ENCODE results near the gene RRP1B. TPM values are rescaled to one million over a fixed set of nuclear protein-coding genes. Genes with fewer than 3 reads are reported as not detected.

Gene RRP1B
- total and polyA plus RNA-seq, 2 of the 13 experiments (the other 11 are each of a cell fraction or from before 2014, with no cell fraction given): 16.3 to 46.2 TPM

DNA sequence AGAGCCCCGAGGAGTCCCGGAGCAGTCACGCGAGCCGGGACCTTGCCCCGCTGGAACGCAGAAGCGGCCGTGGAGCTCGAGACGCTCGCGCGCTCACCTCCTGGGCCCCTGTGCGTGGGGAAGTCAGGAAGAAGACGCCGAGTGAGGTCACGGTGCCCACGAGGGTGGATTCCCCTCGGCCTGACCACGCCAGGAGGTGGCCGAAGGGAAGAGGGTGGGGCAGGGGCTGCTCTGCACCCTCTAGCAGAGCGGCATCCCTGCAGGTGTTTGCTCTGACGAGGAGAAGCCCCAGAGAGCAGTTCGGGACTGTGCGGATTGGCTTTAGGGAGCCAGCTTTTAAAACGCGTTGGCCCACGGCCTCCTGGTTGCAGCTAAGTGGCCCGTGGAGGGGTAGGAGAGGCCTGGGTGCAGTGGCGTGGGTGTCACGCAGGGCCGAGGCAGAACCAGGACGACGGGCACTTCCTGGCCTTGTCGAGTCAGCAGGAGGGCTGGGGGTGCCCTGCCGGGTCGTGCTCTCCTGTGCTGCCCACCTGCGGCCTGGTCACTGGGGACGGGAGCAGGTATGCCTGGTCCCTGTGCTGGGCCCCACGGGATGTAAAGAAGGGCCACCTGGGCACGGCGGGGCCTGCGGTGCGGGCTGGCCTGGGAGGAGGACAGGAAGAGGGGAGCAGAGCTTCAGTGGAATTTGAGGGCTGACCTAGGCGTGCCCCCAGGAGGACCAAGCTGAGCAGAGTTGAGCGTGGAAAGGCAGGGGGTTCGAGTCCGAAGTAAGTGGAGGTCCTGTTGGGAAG lies 60.6 kb downstream of the RRP1B start (continued):
- TF ChIP-seq, protein P1, sequence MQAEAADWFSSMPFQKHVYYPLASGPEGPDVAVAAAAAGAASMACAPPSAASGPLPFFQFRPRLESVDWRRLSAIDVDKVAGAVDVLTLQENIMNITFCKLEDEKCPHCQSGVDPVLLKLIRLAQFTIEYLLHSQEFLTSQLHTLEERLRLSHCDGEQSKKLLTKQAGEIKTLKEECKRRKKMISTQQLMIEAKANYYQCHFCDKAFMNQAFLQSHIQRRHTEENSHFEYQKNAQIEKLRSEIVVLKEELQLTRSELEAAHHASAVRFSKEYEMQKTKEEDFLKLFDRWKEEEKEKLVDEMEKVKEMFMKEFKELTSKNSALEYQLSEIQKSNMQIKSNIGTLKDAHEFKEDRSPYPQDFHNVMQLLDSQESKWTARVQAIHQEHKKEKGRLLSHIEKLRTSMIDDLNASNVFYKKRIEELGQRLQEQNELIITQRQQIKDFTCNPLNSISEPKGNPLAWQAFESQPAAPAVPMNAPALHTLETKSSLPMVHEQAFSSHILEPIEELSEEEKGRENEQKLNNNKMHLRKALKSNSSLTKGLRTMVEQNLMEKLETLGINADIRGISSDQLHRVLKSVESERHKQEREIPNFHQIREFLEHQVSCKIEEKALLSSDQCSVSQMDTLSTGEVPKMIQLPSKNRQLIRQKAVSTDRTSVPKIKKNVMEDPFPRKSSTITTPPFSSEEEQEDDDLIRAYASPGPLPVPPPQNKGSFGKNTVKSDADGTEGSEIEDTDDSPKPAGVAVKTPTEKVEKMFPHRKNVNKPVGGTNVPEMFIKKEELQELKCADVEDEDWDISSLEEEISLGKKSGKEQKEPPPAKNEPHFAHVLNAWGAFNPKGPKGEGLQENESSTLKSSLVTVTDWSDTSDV (CRISPR knock-in tag; IDR thresholded peaks at IDR 0.05): 0 out of 2 replicates have a peak, but pooled peaks have one; percentile 35
- TF ChIP-seq RARA (CRISPR knock-in tag; IDR thresholded peaks at IDR 0.05) (no peak), CCAR2 (optimal IDR thresholded peaks at IDR 0.05; ENCODE audit: low read depth, low read length) (no peak), ZNF460 (CRISPR knock-in tag; IDR thresholded peaks at IDR 0.05; ENCODE audit: borderline replicate concordance) (no peak), SIN3B (IDR thresholded peaks at IDR 0.05; ENCODE audit: low read length) (no peak), HDAC1 (CRISPR knock-in tag; IDR thresholded peaks at IDR 0.05) (peak; percentile 12), HES4 (CRISPR knock-in tag; IDR thresholded peaks at IDR 0.05; ENCODE audit: borderline replicate concordance) (peak; percentile 19; the same call in 1 of the 2 replicates), RNF2 (conservative IDR thresholded peaks at IDR 0.05; ENCODE audit: low read depth) (no peak), PAX8 (CRISPR knock-in tag; IDR thresholded peaks at IDR 0.05; ENCODE audit: borderline replicate concordance) (0 out of 2 replicates have a peak, but pooled peaks have one; percentile 57), MBNL3 (CRISPR knock-in tag; conservative IDR thresholded peaks at IDR 0.05) (no peak), NONO (IDR thresholded peaks at IDR 0.05) (no peak), NONO (CRISPR knock-in tag; conservative IDR thresholded peaks at IDR 0.05) (peak; percentile 48; the same call in 1 of the 2 replicates), ZNF335 (CRISPR knock-in tag; IDR thresholded peaks at IDR 0.05) (0 out of 2 replicates have a peak, but pooled peaks have one; percentile 9), ZNF678 (CRISPR knock-in tag; IDR thresholded peaks at IDR 0.05) (peak; percentile 60; the same call in 1 of the 2 replicates), CEBPG (CRISPR knock-in tag; IDR thresholded peaks at IDR 0.05) (no peak)
- TF ChIP-seq, protein P2, sequence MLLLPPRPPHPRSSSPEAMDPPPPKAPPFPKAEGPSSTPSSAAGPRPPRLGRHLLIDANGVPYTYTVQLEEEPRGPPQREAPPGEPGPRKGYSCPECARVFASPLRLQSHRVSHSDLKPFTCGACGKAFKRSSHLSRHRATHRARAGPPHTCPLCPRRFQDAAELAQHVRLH (CRISPR knock-in tag; IDR thresholded peaks at IDR 0.05; ENCODE audit: borderline replicate concordance, low read depth): 0 out of 2 replicates have a peak, but pooled peaks have one; percentile 14
- TF ChIP-seq, protein P3, sequence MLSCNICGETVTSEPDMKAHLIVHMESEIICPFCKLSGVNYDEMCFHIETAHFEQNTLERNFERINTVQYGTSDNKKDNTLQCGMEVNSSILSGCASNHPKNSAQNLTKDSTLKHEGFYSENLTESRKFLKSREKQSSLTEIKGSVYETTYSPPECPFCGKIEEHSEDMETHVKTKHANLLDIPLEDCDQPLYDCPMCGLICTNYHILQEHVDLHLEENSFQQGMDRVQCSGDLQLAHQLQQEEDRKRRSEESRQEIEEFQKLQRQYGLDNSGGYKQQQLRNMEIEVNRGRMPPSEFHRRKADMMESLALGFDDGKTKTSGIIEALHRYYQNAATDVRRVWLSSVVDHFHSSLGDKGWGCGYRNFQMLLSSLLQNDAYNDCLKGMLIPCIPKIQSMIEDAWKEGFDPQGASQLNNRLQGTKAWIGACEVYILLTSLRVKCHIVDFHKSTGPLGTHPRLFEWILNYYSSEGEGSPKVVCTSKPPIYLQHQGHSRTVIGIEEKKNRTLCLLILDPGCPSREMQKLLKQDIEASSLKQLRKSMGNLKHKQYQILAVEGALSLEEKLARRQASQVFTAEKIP (CRISPR knock-in tag; IDR thresholded peaks at IDR 0.05; ENCODE audit: borderline replicate concordance): no peak
- TF ChIP-seq, protein P4, sequence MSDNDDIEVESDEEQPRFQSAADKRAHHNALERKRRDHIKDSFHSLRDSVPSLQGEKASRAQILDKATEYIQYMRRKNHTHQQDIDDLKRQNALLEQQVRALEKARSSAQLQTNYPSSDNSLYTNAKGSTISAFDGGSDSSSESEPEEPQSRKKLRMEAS (IDR thresholded peaks at IDR 0.05): 0 out of 2 replicates have a peak, but pooled peaks have one; percentile 4
- TF ChIP-seq, protein P5, sequence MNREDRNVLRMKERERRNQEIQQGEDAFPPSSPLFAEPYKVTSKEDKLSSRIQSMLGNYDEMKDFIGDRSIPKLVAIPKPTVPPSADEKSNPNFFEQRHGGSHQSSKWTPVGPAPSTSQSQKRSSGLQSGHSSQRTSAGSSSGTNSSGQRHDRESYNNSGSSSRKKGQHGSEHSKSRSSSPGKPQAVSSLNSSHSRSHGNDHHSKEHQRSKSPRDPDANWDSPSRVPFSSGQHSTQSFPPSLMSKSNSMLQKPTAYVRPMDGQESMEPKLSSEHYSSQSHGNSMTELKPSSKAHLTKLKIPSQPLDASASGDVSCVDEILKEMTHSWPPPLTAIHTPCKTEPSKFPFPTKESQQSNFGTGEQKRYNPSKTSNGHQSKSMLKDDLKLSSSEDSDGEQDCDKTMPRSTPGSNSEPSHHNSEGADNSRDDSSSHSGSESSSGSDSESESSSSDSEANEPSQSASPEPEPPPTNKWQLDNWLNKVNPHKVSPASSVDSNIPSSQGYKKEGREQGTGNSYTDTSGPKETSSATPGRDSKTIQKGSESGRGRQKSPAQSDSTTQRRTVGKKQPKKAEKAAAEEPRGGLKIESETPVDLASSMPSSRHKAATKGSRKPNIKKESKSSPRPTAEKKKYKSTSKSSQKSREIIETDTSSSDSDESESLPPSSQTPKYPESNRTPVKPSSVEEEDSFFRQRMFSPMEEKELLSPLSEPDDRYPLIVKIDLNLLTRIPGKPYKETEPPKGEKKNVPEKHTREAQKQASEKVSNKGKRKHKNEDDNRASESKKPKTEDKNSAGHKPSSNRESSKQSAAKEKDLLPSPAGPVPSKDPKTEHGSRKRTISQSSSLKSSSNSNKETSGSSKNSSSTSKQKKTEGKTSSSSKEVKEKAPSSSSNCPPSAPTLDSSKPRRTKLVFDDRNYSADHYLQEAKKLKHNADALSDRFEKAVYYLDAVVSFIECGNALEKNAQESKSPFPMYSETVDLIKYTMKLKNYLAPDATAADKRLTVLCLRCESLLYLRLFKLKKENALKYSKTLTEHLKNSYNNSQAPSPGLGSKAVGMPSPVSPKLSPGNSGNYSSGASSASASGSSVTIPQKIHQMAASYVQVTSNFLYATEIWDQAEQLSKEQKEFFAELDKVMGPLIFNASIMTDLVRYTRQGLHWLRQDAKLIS (CRISPR knock-in tag; IDR thresholded peaks at IDR 0.05): no peak
- TF ChIP-seq, protein P6, sequence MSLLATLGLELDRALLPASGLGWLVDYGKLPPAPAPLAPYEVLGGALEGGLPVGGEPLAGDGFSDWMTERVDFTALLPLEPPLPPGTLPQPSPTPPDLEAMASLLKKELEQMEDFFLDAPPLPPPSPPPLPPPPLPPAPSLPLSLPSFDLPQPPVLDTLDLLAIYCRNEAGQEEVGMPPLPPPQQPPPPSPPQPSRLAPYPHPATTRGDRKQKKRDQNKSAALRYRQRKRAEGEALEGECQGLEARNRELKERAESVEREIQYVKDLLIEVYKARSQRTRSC (CRISPR knock-in tag; IDR thresholded peaks at IDR 0.05; ENCODE audit: low read depth): 0 out of 2 replicates have a peak, but pooled peaks have one; percentile 72
